Tibial artery (tissue), 4 donors: ENCODE data around the gene SLC4A11.
"Not testable (repeated sequence)": the region's sequence is repeated elsewhere in the genome, so short reads cannot be mapped to it uniquely, and the experiment has no call there.

ENCODE experiments used
- DNase-seq, 2 donors: peaks; one replicate each; pipeline ENCODE4 v3.0.0-alpha.2; 2019
- H3K27ac ChIP-seq, 2 donors: fragments of 200-600 bp; sonication (generic) in 1 of 2; 1 replicate in 1 of 2; 2 replicates in 1 of 2; pipeline ENCODE4 v1.5.1; 2018 to 2019; ENCODE audit warnings: mild to moderate bottlenecking in 1 of 2
- H3K27me3 ChIP-seq, 2 donors: fragments of 200-600 bp; sonication (generic) in 1 of 2; one replicate each; pipeline versions ENCODE4 v1.5.1 to v1.6.0; 2016 to 2019
- H3K36me3 ChIP-seq, 3 donors: fragments of 200-600 bp; sonication (generic) in 2 of 3; one replicate each; pipeline ENCODE4 v1.5.1; 2016 to 2019; ENCODE audit warnings: mild to moderate bottlenecking in 2 of 3
- H3K4me1 ChIP-seq, 4 donors: fragments of 200-600 bp; sonication (generic) in 2 of 4; 1 replicate in 3 of 4; 2 replicates in 1 of 4; pipeline ENCODE4 v1.5.1; 2016 to 2019
- H3K4me3 ChIP-seq, 2 donors: fragments of 200-600 bp; sonication (generic) in 1 of 2; 1 replicate in 1 of 2; 2 replicates in 1 of 2; pipeline ENCODE4 v1.5.1; 2018 to 2019; ENCODE audit warnings: mild to moderate bottlenecking in 2 of 2
- H3K9me3 ChIP-seq, 3 donors: fragments of 200-600 bp; sonication (generic) in 1 of 3; one replicate each; pipeline ENCODE4 v1.5.1; 2016 to 2019
- CTCF ChIP-seq, 2 experiments: fragments of 200-600 bp in 1 of 2; fragments of 450-650 bp in 1 of 2; IDR thresholded peaks; one replicate each; pipeline ENCODE4 v1.5.1; 2017 to 2019; ENCODE audit warnings: antibody characterized with exemption in 2 of 2, mild to moderate bottlenecking in 1 of 2, moderate library complexity in 1 of 2
- intact Hi-C: fragments of 100-400 bp; cut with DNase I; formaldehyde crosslinking; loops from one replicate; pipeline ENCODE4 v1.15.0; 2023; ENCODE audit warnings: low total_unique reads

Gene SLC4A11

GRCh38 chr20:3221398-3222226 lies 17.4 kb downstream of the SLC4A11 start:
- DNase-seq, result no peak
- intact Hi-C loops, result no loop called here
- no peaks in the 10 kb centered on the region for H3K27me3 ChIP-seq
- no peak overlapping the region for H3K4me3 ChIP-seq
- H3K4me1 ChIP-seq, result peaks cover 0 to 9% (median 5%) of the 10 kb centered on the region in 4 donors
- peaks cover 27 to 63% (median 29%) of the 10 kb centered on the region in 3 donors for H3K36me3 ChIP-seq
- H3K9me3 ChIP-seq, result no peaks in the 10 kb centered on the region
- no peak for TF ChIP-seq CTCF (IDR thresholded peaks at IDR 0.05)
- no peak overlapping the region for H3K27ac ChIP-seq

GRCh38 chr20:3218307-3218988 lies 20.5 kb downstream of the SLC4A11 start:
- no peak for DNase-seq
- H3K27me3 ChIP-seq, result no peaks in the 10 kb centered on the region
- intact Hi-C loops, result no loop called here
- H3K36me3 ChIP-seq, result peaks cover 37 to 80% (median 46%) of the 10 kb centered on the region in 3 donors
- H3K4me1 ChIP-seq, result peaks cover 0 to 9% (median 5%) of the 10 kb centered on the region in 4 donors
- TF ChIP-seq CTCF (IDR thresholded peaks at IDR 0.05), result peak; percentile 55 to 82
- no peak overlapping the region for H3K4me3 ChIP-seq
- H3K9me3 ChIP-seq, result no peaks in the 10 kb centered on the region
- H3K27ac ChIP-seq, result no peak overlapping the region

GRCh38 chr20:3215359-3215917 lies 23.6 kb downstream of the SLC4A11 start:
- Histone ChIP-seq H3K4me1 (peaks cover 0 to 12% (median 6%) of the 10 kb centered on the region in 4 donors), H3K36me3 (peaks cover 16 to 56% (median 22%) of the 10 kb centered on the region in 3 donors)
- H3K9me3 ChIP-seq, H3K27me3 ChIP-seq, H3K4me3 ChIP-seq, H3K27ac ChIP-seq, intact Hi-C loops, DNase-seq: not testable (repeated sequence)

GRCh38 chr20:3213226-3213625 lies 25.8 kb downstream of the SLC4A11 start:
- Histone ChIP-seq H3K27me3 (no peaks in the 10 kb centered on the region), H3K4me1 (peaks cover 0 to 17% (median 8%) of the 10 kb centered on the region in 4 donors), H3K27ac (no peak overlapping the region), H3K36me3 (peaks cover 10 to 49% (median 22%) of the 10 kb centered on the region in 3 donors), H3K9me3 (no peaks in the 10 kb centered on the region), H3K4me3 (no peak overlapping the region)
- DNase-seq, result no peak
- TF ChIP-seq CTCF (IDR thresholded peaks at IDR 0.05), result no peak
- intact Hi-C loops, result loop anchor here (5.0 kb wide), 1 partner anchor 56 kb away; the partner anchor contains the start of genes FASTKD5 and UBOX5

GRCh38 chr20:3210346-3210745 lies 28.6 kb downstream of the SLC4A11 start:
- peak overlapping the region; percentile 92 to 96 for H3K4me3 ChIP-seq
- no peaks in the 10 kb centered on the region for H3K9me3 ChIP-seq
- no peak for DNase-seq
- TF ChIP-seq CTCF (IDR thresholded peaks at IDR 0.05), result no peak
- no peaks in the 10 kb centered on the region for H3K27me3 ChIP-seq
- peaks cover 0 to 24% (median 17%) of the 10 kb centered on the region in 3 donors for H3K36me3 ChIP-seq
- intact Hi-C loops, result loop anchor here (5.0 kb wide), 1 partner anchor 53 kb away; the partner anchor contains the start of genes FASTKD5 and UBOX5
- peaks cover 0 to 17% (median 6%) of the 10 kb centered on the region in 4 donors for H3K4me1 ChIP-seq
- H3K27ac ChIP-seq, result peak overlapping the region in 1 of 2 donors; percentile 90
